HepG2 (cell line): Measurements from ENCODE around the gene C2CD2. TPM values are rescaled to one million over a fixed set of nuclear protein-coding genes. Genes with fewer than 3 reads are reported as not detected.

Source experiments
- ATAC-seq: fragments of 200-7000 bp; cut with Tn5 transposase; 3 replicates; pipeline ENCODE4 v1.9.1; 2020; ENCODE audit warnings: mild to moderate bottlenecking, moderate library complexity
- BruUV-seq: library from RNA; stranded (reverse); fragments of 400-500 nt; replicated peaks from 2 replicates; lab custom pipeline; 2021; lab: Mats Ljungman, UMichigan
- CTCF ChIA-PET: fragments of 300-600 bp; formaldehyde crosslinking; extraction: SDS; loops from one replicate; lab custom pipeline; 2021; ENCODE audit warnings: low total read pairs, inconsistent platforms, low intra/inter-chr PET ratio; lab: Yijun Ruan, JAX
- POLR2A ChIA-PET: fragments of 350-600 bp; sonication (Branson Sonifier 250); formaldehyde crosslinking; loops from one replicate; lab custom pipeline; 2020; ENCODE audit warnings: antibody characterized with exemption, inconsistent platforms; lab: Yijun Ruan, JAX
- DNase-seq: peaks from one replicate; pipeline ENCODE4 v3.0.0-alpha.2; 2015; ENCODE audit warnings: low spot score
- FAIRE-seq: peaks from 3 replicates; lab custom pipeline; 2011; peaks lifted over from hg19 to GRCh38; lab: Jason Lieb, UNC
- H2AFZ ChIP-seq: one replicate; pipeline ENCODE4 v1.6.1; 2011; ENCODE audit warnings: low read length, inconsistent platforms
- H3K27ac ChIP-seq: fragments of 300-600 bp; 3 replicates; pipeline ENCODE4 v1.8.0; 2011; ENCODE audit warnings: mixed run types, mild to moderate bottlenecking, mixed read lengths, low read length, inconsistent platforms; ENCODE audit not compliant: insufficient read depth; ENCODE audit errors: extremely low read length
- H3K27me3 ChIP-seq, 2 experiments: fragments of 200-600 bp in 1 of 2; 2 replicates in 1 of 2; 3 replicates in 1 of 2; pipeline versions ENCODE4 v1.6.0 to v1.8.0; 2011; ENCODE audit warnings: low read length in 2 of 2, mild to moderate bottlenecking in 2 of 2, moderate library complexity in 2 of 2, inconsistent platforms in 1 of 2; ENCODE audit not compliant: insufficient read depth in 2 of 2, control insufficient read depth in 1 of 2
- H3K36me3 ChIP-seq, 2 experiments: fragments of 200-600 bp in 1 of 2; replicated peaks in 1 of 2; 2 replicates in 1 of 2; 3 replicates in 1 of 2; pipeline versions ENCODE4 v1.5.1 to v1.8.0; 2011; ENCODE audit warnings: low read length in 2 of 2, inconsistent platforms in 1 of 2; ENCODE audit not compliant: insufficient read depth in 2 of 2, control insufficient read depth in 1 of 2
- H3K4me1 ChIP-seq: 2 replicates; pipeline ENCODE4 v1.5.1; 2012; ENCODE audit warnings: low read length, inconsistent platforms; ENCODE audit not compliant: insufficient read depth
- H3K4me2 ChIP-seq: 2 replicates; pipeline ENCODE4 v1.6.0; 2011; ENCODE audit warnings: low read depth, low read length, inconsistent platforms
- H3K4me3 ChIP-seq, 3 experiments: fragments of 200-600 bp in 1 of 3; sonication (generic), shearing (Covaris generic) in 1 of 3; replicated peaks in 1 of 3; 2 replicates each; pipeline ENCODE4 v1.5.1; 2011 to 2016; ENCODE audit warnings: low read length in 3 of 3, inconsistent platforms in 2 of 3, low read depth in 2 of 3, mild to moderate bottlenecking in 2 of 3, control low read depth in 1 of 3, mixed read lengths in 1 of 3; ENCODE audit not compliant: insufficient read depth in 1 of 3
- H3K79me2 ChIP-seq: one replicate; pipeline ENCODE4 v1.6.1; 2011; ENCODE audit warnings: low read length, inconsistent platforms; ENCODE audit not compliant: insufficient read depth
- H3K9ac ChIP-seq: 2 replicates; pipeline ENCODE4 v1.6.0; 2011; ENCODE audit warnings: mild to moderate bottlenecking, low read depth, low read length, inconsistent platforms; ENCODE audit not compliant: insufficient read depth
- H3K9me3 ChIP-seq: 2 replicates; pipeline ENCODE4 v1.5.1; 2012; ENCODE audit warnings: mild to moderate bottlenecking, low read length
- H4K20me1 ChIP-seq: 2 replicates; pipeline ENCODE4 v1.6.0; 2011; ENCODE audit warnings: inconsistent platforms, mild to moderate bottlenecking, low read length, moderate library complexity; ENCODE audit not compliant: insufficient read depth
- ATF7 ChIP-seq, 2 experiments: fragments of 450-650 bp in 1 of 2; sonication (generic) in 1 of 2; formaldehyde crosslinking in 1 of 2; IDR thresholded peaks; 2 replicates each; pipeline versions ENCODE4 v1.4.0 to v1.6.1; 2016 to 2020; ENCODE audit warnings: antibody characterized with exemption in 1 of 2, mild to moderate bottlenecking in 1 of 2, missing genetic modification reagents in 1 of 2
- ETV5 ChIP-seq: IDR thresholded peaks from 2 replicates; pipeline ENCODE4 v1.6.1; 2018; ENCODE audit warnings: missing biosample characterization, missing genetic modification reagents, inconsistent platforms, borderline replicate concordance
- NR2F6 ChIP-seq, 2 experiments: IDR thresholded peaks; 2 replicates each; pipeline ENCODE4 v1.6.1; 2016; ENCODE audit warnings: antibody characterized with exemption in 1 of 2, mild to moderate bottlenecking in 1 of 2
- POLR2AphosphoS2 ChIP-seq: IDR thresholded peaks from 2 replicates; pipeline ENCODE4 v1.6.1; 2011; ENCODE audit warnings: low read depth, low read length, improper control_type of control experiment
- SALL2 ChIP-seq: sonication (generic); formaldehyde crosslinking; IDR thresholded peaks from 2 replicates; pipeline ENCODE4 v1.8.1; 2023; ENCODE audit warnings: mild to moderate bottlenecking, missing genetic modification reagents, inconsistent platforms
- SKI ChIP-seq: fragments of 450-650 bp; IDR thresholded peaks from one replicate; pipeline ENCODE4 v1.6.1; 2018; ENCODE audit warnings: mild to moderate bottlenecking; ENCODE audit not compliant: partially characterized antibody
- SOX13 ChIP-seq, 3 experiments: fragments of 450-650 bp in 1 of 3; sonication (generic) in 1 of 3; formaldehyde crosslinking in 1 of 3; IDR thresholded peaks in 2 of 3; conservative IDR thresholded peaks in 1 of 3; 2 replicates each; pipeline versions ENCODE4 v1.5.0 to v1.6.1; 2016 to 2020; ENCODE audit warnings: antibody characterized with exemption in 1 of 3, mild to moderate bottlenecking in 1 of 3, missing compliant biosample characterization in 1 of 3, missing genetic modification reagents in 1 of 3, moderate library complexity in 1 of 3
- SP4 ChIP-seq: sonication (generic); formaldehyde crosslinking; IDR thresholded peaks from 2 replicates; pipeline ENCODE4 v1.8.1; 2023; ENCODE audit warnings: mild to moderate bottlenecking, missing genetic modification reagents
- STAT5B ChIP-seq: sonication (generic); formaldehyde crosslinking; IDR thresholded peaks from 2 replicates; pipeline ENCODE4 v1.4.0; 2020; ENCODE audit warnings: missing genetic modification reagents
- TBL1XR1 ChIP-seq: fragments of 150-350 bp; IDR thresholded peaks from 2 replicates; pipeline ENCODE4 v1.6.1; 2014; ENCODE audit warnings: borderline replicate concordance, low read length; ENCODE audit not compliant: partially characterized antibody
- XBP1 ChIP-seq: sonication (generic); formaldehyde crosslinking; IDR thresholded peaks from 2 replicates; pipeline ENCODE4 v1.5.0; 2020; ENCODE audit warnings: missing genetic modification reagents
- ZNF121 ChIP-seq: sonication (generic); formaldehyde crosslinking; IDR thresholded peaks from 2 replicates; pipeline ENCODE4 v1.5.0; 2020; ENCODE audit warnings: mild to moderate bottlenecking, missing genetic modification reagents
- ZNF180 ChIP-seq: sonication (generic); formaldehyde crosslinking; IDR thresholded peaks from 2 replicates; pipeline ENCODE4 v1.4.0; 2020; ENCODE audit warnings: low read depth, missing genetic modification reagents, borderline replicate concordance
- ZNF556 ChIP-seq: sonication (generic); formaldehyde crosslinking; IDR thresholded peaks from 2 replicates; pipeline ENCODE4 v1.4.0; 2020; ENCODE audit warnings: mild to moderate bottlenecking, missing genetic modification reagents, borderline replicate concordance
- ZNF788 ChIP-seq: sonication (generic); formaldehyde crosslinking; IDR thresholded peaks from 2 replicates; pipeline ENCODE4 v1.5.0; 2020; ENCODE audit warnings: mild to moderate bottlenecking, missing genetic modification reagents, borderline replicate concordance
- WGBS: methylation state at CpG from one replicate; pipeline ENCODE4 v1.1.6; 2017; ENCODE audit warnings: low lambda C conversion rate; 5-methylcytosine and 5-hydroxymethylcytosine counted together
- in situ Hi-C: cut with HindIII; loops from 2 replicates; pipeline ENCODE4 v1.10.0; 2017; ENCODE audit warnings: low pct_unique_long_range_greater_than_20kb; ENCODE audit not compliant: extremely low pct_ligation_motif_present
- intact Hi-C: fragments of 100-400 bp; cut with micrococcal nuclease; formaldehyde crosslinking; loops from one replicate; pipeline ENCODE4 v1.10.0; 2022; ENCODE audit not compliant: unreplicated experiment
- polyA plus RNA-seq, 8 experiments: library from polyadenylated mRNA; depleted of rRNA in 3 of 8; stranded (reverse) in 7 of 8; unstranded in 1 of 8; fragments of >200 nt; fragmentation: Illumina TruSeq in 4 of 8; extraction: Trizol in 4 of 8; gene quantifications; 2 replicates each; pipeline versions ENCODE4 v1.2.1 to v1.2.3, GENCODE V29; 2011 to 2016; ENCODE audit warnings: low read depth in 4 of 8, missing spikeins in 1 of 8, mixed read lengths in 1 of 8; ENCODE audit not compliant: insufficient read depth in 1 of 8
- total RNA-seq, 5 experiments: library from RNA; depleted of rRNA; stranded (reverse); fragments of >200 nt; fragmentation: Illumina TruSeq; extraction: Trizol; gene quantifications; 2 replicates each; pipeline ENCODE4 v1.2.3, GENCODE V29; 2016; ENCODE audit warnings: low read depth in 1 of 5
- TF ChIP-seq, protein P1 (sequence below): IDR thresholded peaks from 2 replicates; pipeline ENCODE4 v1.6.1; 2012; ENCODE audit warnings: low read depth, low read length, improper control_type of control experiment

The C2CD2 gene
- total and polyA plus RNA-seq, 2 of the 13 experiments (the other 11 are each of a cell fraction or from before 2014, with no cell fraction given) = 12.5 to 19.7 TPM

DNA sequence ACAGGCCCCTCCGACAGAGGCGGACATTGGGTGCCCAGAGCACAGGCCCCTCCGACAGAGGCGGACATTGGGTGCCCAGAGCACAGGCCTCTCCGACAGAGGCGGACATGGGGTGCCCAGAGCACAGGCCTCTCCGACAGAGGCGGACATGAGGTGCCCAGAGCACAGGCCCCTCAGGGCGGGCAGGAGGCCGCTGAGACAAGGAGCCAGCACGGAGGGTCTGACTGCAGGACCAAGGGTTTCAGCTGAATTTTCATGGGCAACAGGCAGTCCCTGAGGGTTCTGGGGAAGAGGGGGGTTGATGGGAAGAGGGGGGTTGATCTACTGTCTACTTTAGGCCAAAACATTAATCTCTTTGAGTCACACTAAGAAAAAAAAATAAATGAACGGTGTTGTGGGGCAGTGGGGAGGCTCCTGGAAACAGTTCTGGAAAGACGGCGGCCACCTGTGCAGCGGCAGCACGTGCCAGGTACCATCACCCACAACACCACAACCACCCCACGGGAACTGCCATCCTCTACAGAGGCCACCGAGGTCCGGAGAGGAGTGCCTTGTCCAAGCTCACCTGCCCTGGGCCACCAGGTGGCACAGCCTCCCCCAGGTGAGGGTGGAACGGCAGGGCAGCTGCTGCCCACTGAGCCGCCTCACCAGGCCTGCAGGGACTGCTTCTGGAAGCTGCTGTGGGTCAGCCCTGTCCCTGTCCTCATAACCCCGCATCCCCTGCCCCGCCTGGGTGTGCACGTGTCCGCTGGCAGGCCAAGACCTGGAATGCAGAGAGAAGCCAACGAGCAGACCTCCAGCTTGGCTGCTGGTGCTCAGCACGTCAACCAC is 95.1 kb downstream of the C2CD2 start:
- DNase-seq (no peak), ATAC-seq (no peak), FAIRE-seq (no peak)
- Histone ChIP-seq H3K27ac (no peak overlapping the region), H2AFZ (no peak overlapping the region), H3K9me3 (no peaks in the 10 kb centered on the region), H3K79me2 (peaks cover 4% of the 10 kb centered on the region), H3K4me2 (no peak overlapping the region), H3K27me3 (no peaks in the 10 kb centered on the region), H3K36me3 (peaks cover 12 to 45% of the 10 kb centered on the region in 2 experiments; a peak in 4 of 5 replicates), H4K20me1 (no peaks in the 10 kb centered on the region), H3K9ac (no peak overlapping the region), H3K4me1 (peaks cover 8% of the 10 kb centered on the region; the same call in 1 of the 2 replicates), H3K4me3 (no peak overlapping the region)
- in situ Hi-C loops = no loop called here
- intact Hi-C loops = no loop called here
- no peak for TF ChIP-seq SALL2
- no peak for TF ChIP-seq STAT5B (CRISPR knock-in tag)
- TF ChIP-seq ATF7 (IDR thresholded peaks at IDR 0.05) = no peak
- no peak for TF ChIP-seq ATF7 (CRISPR knock-in tag; IDR thresholded peaks at IDR 0.05)
- TF ChIP-seq SP4 (CRISPR knock-in tag) = no peak
- no peak for TF ChIP-seq SKI
- CTCF ChIA-PET = no interaction called here
- POLR2A ChIA-PET = no interaction called here
- BruUV-seq = no TSS peak
- WGBS = over 99% methylated on average over 13 of the region's 27 CpGs

DNA sequence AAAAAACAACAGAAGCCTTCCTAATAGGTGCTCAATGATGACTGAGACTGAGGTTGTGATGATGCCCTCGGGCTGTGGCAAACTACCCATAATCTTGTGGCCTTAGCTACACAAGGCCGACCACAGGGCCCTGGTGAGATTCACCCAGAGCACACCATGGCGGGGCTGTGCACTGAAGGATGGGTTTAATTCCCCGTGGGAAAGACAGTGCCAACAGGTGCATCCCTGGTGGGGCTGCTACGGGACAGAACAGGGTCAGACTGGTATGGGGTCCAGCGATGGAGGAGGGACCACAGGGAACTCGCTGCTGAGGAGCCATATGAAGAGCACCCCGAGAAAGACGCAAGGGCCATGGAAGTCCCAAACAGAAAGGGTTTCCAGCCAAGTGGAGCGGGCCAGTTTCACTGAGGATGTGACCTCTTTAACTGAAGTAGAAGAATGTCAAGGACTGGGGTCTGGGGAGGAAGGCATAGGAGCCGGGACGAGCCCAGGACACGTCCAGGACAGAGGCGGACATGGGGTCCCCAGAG is 96.0 kb downstream of the C2CD2 start:
- Histone ChIP-seq H3K9ac (no peak overlapping the region), H2AFZ (no peak overlapping the region), H3K4me3 (no peak overlapping the region), H3K27ac (no peak overlapping the region), H3K9me3 (no peaks in the 10 kb centered on the region), H4K20me1 (no peaks in the 10 kb centered on the region), H3K27me3 (no peaks in the 10 kb centered on the region), H3K4me2 (no peak overlapping the region), H3K36me3 (peaks cover 12 to 49% of the 10 kb centered on the region in 2 experiments; a peak in 4 of 5 replicates), H3K4me1 (0 out of 2 replicates have a peak, but pooled peaks cover under 1% of the 10 kb centered on the region), H3K79me2 (peaks cover 2% of the 10 kb centered on the region)
- intact Hi-C loops = no loop called here
- ATAC-seq (no peak), FAIRE-seq (no peak), DNase-seq (no peak)
- ChIA-PET POLR2A (no interaction called here), CTCF (no interaction called here)
- BruUV-seq = no TSS peak
- TF ChIP-seq, protein P1, sequence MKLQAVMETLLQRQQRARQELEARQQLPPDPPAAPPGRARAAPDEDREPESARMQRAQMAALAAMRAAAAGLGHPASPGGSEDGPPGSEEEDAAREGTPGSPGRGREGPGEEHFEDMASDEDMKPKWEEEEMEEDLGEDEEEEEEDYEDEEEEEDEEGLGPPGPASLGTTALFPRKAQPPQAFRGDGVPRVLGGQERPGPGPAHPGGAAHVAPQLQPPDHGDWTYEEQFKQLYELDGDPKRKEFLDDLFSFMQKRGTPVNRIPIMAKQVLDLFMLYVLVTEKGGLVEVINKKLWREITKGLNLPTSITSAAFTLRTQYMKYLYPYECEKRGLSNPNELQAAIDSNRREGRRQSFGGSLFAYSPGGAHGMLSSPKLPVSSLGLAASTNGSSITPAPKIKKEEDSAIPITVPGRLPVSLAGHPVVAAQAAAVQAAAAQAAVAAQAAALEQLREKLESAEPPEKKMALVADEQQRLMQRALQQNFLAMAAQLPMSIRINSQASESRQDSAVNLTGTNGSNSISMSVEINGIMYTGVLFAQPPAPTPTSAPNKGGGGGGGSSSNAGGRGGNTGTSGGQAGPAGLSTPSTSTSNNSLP = no peak
- TF ChIP-seq ZNF788 (CRISPR knock-in tag) (no peak), ZNF556 (no peak), NR2F6 (IDR thresholded peaks at IDR 0.05) (no peak), NR2F6 (CRISPR knock-in tag; IDR thresholded peaks at IDR 0.05) (no peak), TBL1XR1 (no peak), ZNF180 (CRISPR knock-in tag) (no peak), POLR2AphosphoS2 (no peak), XBP1 (CRISPR knock-in tag) (no peak), ETV5 (CRISPR knock-in tag) (no peak), SOX13 (IDR thresholded peaks at IDR 0.05) (no peak), SOX13 (CRISPR knock-in tag; conservative IDR thresholded peaks at IDR 0.05 in 1 of 2, IDR thresholded peaks at IDR 0.05 in 1 of 2) (no peak), ZNF121 (CRISPR knock-in tag) (no peak)
- in situ Hi-C loops = no loop called here
- WGBS = 97% methylated on average over 14 of the region's 14 CpGs
